IPS-15b (cell line): Measurements from ENCODE around the gene DIAPH3.

Experiments
- H3K27me3 ChIP-seq: one replicate; pipeline ENCODE4 v1.6.1; 2013; ENCODE audit warnings: low read length; ENCODE audit not compliant: control insufficient read depth, insufficient read depth
- H3K36me3 ChIP-seq: one replicate; pipeline ENCODE4 v1.6.1; 2013; ENCODE audit warnings: low read length; ENCODE audit not compliant: control insufficient read depth, insufficient read depth
- H3K4me1 ChIP-seq: one replicate; pipeline ENCODE4 v1.6.1; 2013; ENCODE audit warnings: mild to moderate bottlenecking, low read length; ENCODE audit not compliant: control insufficient read depth, insufficient read depth
- H3K4me3 ChIP-seq: one replicate; pipeline ENCODE4 v1.5.1; 2013; ENCODE audit warnings: low read depth, low read length
- H3K9ac ChIP-seq: one replicate; pipeline ENCODE4 v1.6.1; 2013; ENCODE audit warnings: low read depth, mild to moderate bottlenecking, low read length
- H3K9me3 ChIP-seq: one replicate; pipeline ENCODE4 v1.6.1; 2013; ENCODE audit warnings: mild to moderate bottlenecking, low read length; ENCODE audit not compliant: control insufficient read depth, insufficient read depth

Gene DIAPH3

GRCh38 chr13:59885076-59885475 is 278.7 kb downstream of the DIAPH3 start:
- Histone ChIP-seq H3K4me1 (no peaks in the 10 kb centered on the region), H3K9me3 (no peaks in the 10 kb centered on the region)

GRCh38 chr13:59883885-59884284 is 279.8 kb downstream of the DIAPH3 start:
- H3K27me3 ChIP-seq, result no peaks in the 10 kb centered on the region
- H3K4me1 ChIP-seq, result no peaks in the 10 kb centered on the region
- H3K9ac ChIP-seq, result no peak overlapping the region
- H3K36me3 ChIP-seq, result no peaks in the 10 kb centered on the region
- H3K9me3 ChIP-seq, result no peaks in the 10 kb centered on the region
- H3K4me3 ChIP-seq, result no peak overlapping the region

More at GRCh38 chr13:59885076-59885475, 278.7 kb downstream of the DIAPH3 start:
- no peaks in the 10 kb centered on the region for H3K36me3 ChIP-seq
- H3K9ac ChIP-seq, result no peak overlapping the region
- no peak overlapping the region for H3K4me3 ChIP-seq
- no peaks in the 10 kb centered on the region for H3K27me3 ChIP-seq

GRCh38 chr13:59880468-59880867 is 283.3 kb downstream of the DIAPH3 start:
- Histone ChIP-seq H3K4me1 (no peaks in the 10 kb centered on the region), H3K36me3 (no peaks in the 10 kb centered on the region), H3K9ac (no peak overlapping the region), H3K27me3 (no peaks in the 10 kb centered on the region), H3K9me3 (no peaks in the 10 kb centered on the region), H3K4me3 (no peak overlapping the region)

GRCh38 chr13:59879281-59879680 is 284.4 kb downstream of the DIAPH3 start:
- Histone ChIP-seq H3K4me3 (no peak overlapping the region), H3K36me3 (no peaks in the 10 kb centered on the region), H3K9ac (no peak overlapping the region), H3K27me3 (no peaks in the 10 kb centered on the region), H3K9me3 (no peaks in the 10 kb centered on the region), H3K4me1 (no peaks in the 10 kb centered on the region)

- H3K36me3 ChIP-seq, result no peaks in the 10 kb centered on the region
- no peaks in the 10 kb centered on the region for H3K27me3 ChIP-seq
- H3K9me3 ChIP-seq, result no peaks in the 10 kb centered on the region
- no peak overlapping the region for H3K4me3 ChIP-seq
- peaks cover 5% of the 10 kb centered on the region for H3K4me1 ChIP-seq
- H3K9ac ChIP-seq, result no peak overlapping the region
These were observed 285.8 kb downstream of the DIAPH3 start for GRCh38 chr13:59877933-59878332.

- Histone ChIP-seq H3K4me3 (no peak overlapping the region), H3K9me3 (no peaks in the 10 kb centered on the region), H3K9ac (no peak overlapping the region), H3K4me1 (peaks cover 7% of the 10 kb centered on the region), H3K27me3 (no peaks in the 10 kb centered on the region), H3K36me3 (no peaks in the 10 kb centered on the region)
These were observed 288.8 kb downstream of the DIAPH3 start for GRCh38 chr13:59874973-59875372.

- H3K4me1 ChIP-seq, result peaks cover 7% of the 10 kb centered on the region
- H3K9me3 ChIP-seq, result no peaks in the 10 kb centered on the region
- H3K27me3 ChIP-seq, result no peaks in the 10 kb centered on the region
- H3K36me3 ChIP-seq, result no peaks in the 10 kb centered on the region
- no peak overlapping the region for H3K4me3 ChIP-seq
- no peak overlapping the region for H3K9ac ChIP-seq
These were observed 289.9 kb downstream of the DIAPH3 start for GRCh38 chr13:59873856-59874255.

- H3K4me1 ChIP-seq, result peaks cover 7% of the 10 kb centered on the region
- H3K27me3 ChIP-seq, result no peaks in the 10 kb centered on the region
- no peak overlapping the region for H3K9ac ChIP-seq
- H3K4me3 ChIP-seq, result no peak overlapping the region
- no peaks in the 10 kb centered on the region for H3K9me3 ChIP-seq
- H3K36me3 ChIP-seq, result no peaks in the 10 kb centered on the region
These were observed 290.4 kb downstream of the DIAPH3 start for GRCh38 chr13:59873309-59873708.

GRCh38 chr13:59867867-59868266 is 295.9 kb downstream of the DIAPH3 start:
- no peaks in the 10 kb centered on the region for H3K9me3 ChIP-seq
- H3K4me3 ChIP-seq, result no peak overlapping the region
- H3K4me1 ChIP-seq, result peaks cover 1% of the 10 kb centered on the region
- H3K9ac ChIP-seq, result no peak overlapping the region
- no peaks in the 10 kb centered on the region for H3K36me3 ChIP-seq
- no peaks in the 10 kb centered on the region for H3K27me3 ChIP-seq

- Histone ChIP-seq H3K4me1 (no peaks in the 10 kb centered on the region), H3K4me3 (no peak overlapping the region), H3K36me3 (no peaks in the 10 kb centered on the region), H3K9me3 (no peaks in the 10 kb centered on the region), H3K27me3 (no peaks in the 10 kb centered on the region), H3K9ac (no peak overlapping the region)
These were observed 298.3 kb downstream of the DIAPH3 start for GRCh38 chr13:59865398-59865797.

GRCh38 chr13:59863621-59864020 is 300.1 kb downstream of the DIAPH3 start:
- Histone ChIP-seq H3K4me3 (no peak overlapping the region), H3K27me3 (no peaks in the 10 kb centered on the region), H3K9ac (no peak overlapping the region), H3K36me3 (no peaks in the 10 kb centered on the region), H3K4me1 (no peaks in the 10 kb centered on the region), H3K9me3 (no peaks in the 10 kb centered on the region)

- Histone ChIP-seq H3K9ac (no peak overlapping the region), H3K4me3 (no peak overlapping the region), H3K9me3 (no peaks in the 10 kb centered on the region), H3K4me1 (no peaks in the 10 kb centered on the region), H3K27me3 (no peaks in the 10 kb centered on the region), H3K36me3 (no peaks in the 10 kb centered on the region)
These were observed 302.1 kb downstream of the DIAPH3 start for GRCh38 chr13:59861676-59862075.
